GM12878 (cell line): ENCODE results near the gene PHGDH. TPM values are rescaled to one million over a fixed set of nuclear protein-coding genes. Genes with fewer than 3 reads are reported as not detected.

Experiments used
- ATAC-seq: fragments of 200-7000 bp; cut with Tn5 transposase; 3 replicates; pipeline ENCODE4 v1.9.1; 2020; ENCODE audit warnings: mild to moderate bottlenecking, moderate library complexity
- BruUV-seq: library from RNA; stranded (reverse); fragments of 400-500 nt; replicated peaks from 2 replicates; lab custom pipeline; 2021; lab: Mats Ljungman, UMichigan
- CTCF ChIA-PET: fragments of 300-600 bp; sonication (Branson Sonifier 250); formaldehyde crosslinking; extraction: SDS; loops from one replicate; lab custom pipeline; 2021; ENCODE audit warnings: inconsistent platforms; lab: Yijun Ruan, JAX
- POLR2A ChIA-PET: fragments of 350-600 bp; formaldehyde crosslinking; extraction: SDS; loops from one replicate; lab custom pipeline; 2021; ENCODE audit warnings: inconsistent platforms; lab: Charles Lee
- RAD21 ChIA-PET: fragments of 300-600 bp; sonication (Branson Sonifier 250); formaldehyde crosslinking; loops from one replicate; lab custom pipeline; 2023; ENCODE audit warnings: antibody characterized with exemption; ENCODE audit not compliant: unreplicated experiment; lab: Charles Lee
- SMC1A ChIA-PET: fragments of 300-600 bp; sonication (Branson Sonifier 250); formaldehyde crosslinking; loops from one replicate; lab custom pipeline; 2023; ENCODE audit not compliant: unreplicated experiment, uncharacterized antibody; lab: Charles Lee
- DNase-seq: peaks from one replicate; pipeline ENCODE4 v3.0.0-alpha.2; 2011; ENCODE audit warnings: low read depth, low spot score
- FAIRE-seq: peaks from 3 replicates; lab custom pipeline; 2011; peaks lifted over from hg19 to GRCh38; lab: Jason Lieb, UNC
- H2AFZ ChIP-seq: 2 replicates; pipeline ENCODE4 v1.6.0; 2011; ENCODE audit warnings: low read depth, low read length, control low read depth; ENCODE audit not compliant: control insufficient read depth
- H3K27ac ChIP-seq: 2 replicates; pipeline ENCODE4 v1.5.1; 2011; ENCODE audit warnings: control low read depth; ENCODE audit not compliant: control insufficient read depth, insufficient read depth
- H3K27me3 ChIP-seq, 2 experiments: replicated peaks in 1 of 2; 2 replicates each; pipeline versions ENCODE4 v1.6.0 to v1.6.1; 2011; ENCODE audit warnings: low read length in 1 of 2; ENCODE audit not compliant: control insufficient read depth in 2 of 2, insufficient read depth in 2 of 2
- H3K36me3 ChIP-seq, 2 experiments: 2 replicates each; pipeline ENCODE4 v1.5.1; 2011; ENCODE audit warnings: low read length in 1 of 2; ENCODE audit not compliant: control insufficient read depth in 2 of 2, insufficient read depth in 2 of 2
- H3K4me1 ChIP-seq: 2 replicates; pipeline ENCODE4 v1.6.1; 2011; ENCODE audit warnings: mild to moderate bottlenecking, low read length, moderate library complexity, mixed read lengths; ENCODE audit not compliant: control insufficient read depth, insufficient read depth
- H3K4me2 ChIP-seq: 2 replicates; pipeline ENCODE4 v1.6.0; 2011; ENCODE audit warnings: control low read depth; ENCODE audit not compliant: control insufficient read depth, insufficient read depth
- H3K4me3 ChIP-seq: fragments of 200-600 bp; sonication (generic); 2 replicates; pipeline ENCODE4 v1.5.1; 2016
- H3K79me2 ChIP-seq: 2 replicates; pipeline ENCODE4 v1.6.0; 2011; ENCODE audit warnings: low read length; ENCODE audit not compliant: control insufficient read depth, insufficient read depth
- H3K9ac ChIP-seq: 2 replicates; pipeline ENCODE4 v1.8.0; 2011; ENCODE audit warnings: low read length, control low read depth, mixed read lengths; ENCODE audit not compliant: control insufficient read depth, insufficient read depth
- H3K9me3 ChIP-seq: replicated peaks from 3 replicates; pipeline ENCODE4 v1.5.1; 2011; ENCODE audit warnings: mild to moderate bottlenecking, low read length; ENCODE audit not compliant: control insufficient read depth, insufficient read depth
- H4K20me1 ChIP-seq: 2 replicates; pipeline ENCODE4 v1.6.0; 2011; ENCODE audit not compliant: control insufficient read depth, insufficient read depth
- BCL11A ChIP-seq: IDR thresholded peaks from 2 replicates; pipeline ENCODE4 v1.6.1; 2011; ENCODE audit warnings: low read depth, low read length
- BRCA1 ChIP-seq: IDR thresholded peaks from 2 replicates; pipeline ENCODE4 v1.6.1; 2011; ENCODE audit warnings: low read depth, low read length, improper control_type of control experiment
- ETV6 ChIP-seq, 2 experiments: fragments of 450-650 bp in 1 of 2; IDR thresholded peaks in 1 of 2; conservative IDR thresholded peaks in 1 of 2; 2 replicates each; pipeline ENCODE4 v1.6.1; 2014; ENCODE audit warnings: antibody characterized with exemption in 1 of 2, borderline replicate concordance in 1 of 2, low read depth in 1 of 2, mild to moderate bottlenecking in 1 of 2, moderate library complexity in 1 of 2
- FOS ChIP-seq: IDR thresholded peaks from 3 replicates; pipeline ENCODE4 v1.6.1; 2011; ENCODE audit warnings: borderline replicate concordance; ENCODE audit not compliant: insufficient read length; ENCODE audit errors: extremely low read depth
- NR2C2 ChIP-seq: IDR thresholded peaks from 2 replicates; pipeline ENCODE4 v1.6.1; 2011; ENCODE audit warnings: borderline replicate concordance, low read depth; ENCODE audit not compliant: control insufficient read depth, insufficient read length
- POU2F2 ChIP-seq: IDR thresholded peaks from 3 replicates; pipeline ENCODE4 v1.6.1; 2011; ENCODE audit warnings: low read depth, mild to moderate bottlenecking, low read length, borderline replicate concordance
- RUNX3 ChIP-seq: IDR thresholded peaks from 2 replicates; pipeline ENCODE4 v1.6.1; 2012; ENCODE audit warnings: low read length, inconsistent platforms
- SIN3A ChIP-seq: IDR thresholded peaks from 2 replicates; pipeline ENCODE4 v1.6.1; 2012; ENCODE audit warnings: low read depth, low read length, improper control_type of control experiment
- SMAD1 ChIP-seq: fragments of 450-650 bp; IDR thresholded peaks from 2 replicates; pipeline ENCODE4 v1.6.1; 2018; ENCODE audit warnings: mild to moderate bottlenecking, low read depth; ENCODE audit not compliant: partially characterized antibody
- STAT3 ChIP-seq: IDR thresholded peaks from 2 replicates; pipeline ENCODE4 v1.6.1; 2011; ENCODE audit warnings: low read depth, low read length, improper control_type of control experiment
- YY1 ChIP-seq: IDR thresholded peaks from 2 replicates; pipeline ENCODE4 v1.6.1; 2011; ENCODE audit warnings: low read depth, mild to moderate bottlenecking, low read length
- WGBS: methylation state at CpG from one replicate; pipeline ENCODE4 v1.1.6; 2016; ENCODE audit warnings: low lambda C conversion rate; ENCODE audit not compliant: insufficient replicate concordance, insufficient coverage; ENCODE audit errors: missing lambda C conversion rate; 5-methylcytosine and 5-hydroxymethylcytosine counted together
- in situ Hi-C: fragments of 300-500 bp; cut with MboI; formaldehyde crosslinking; loops from 9 replicates; pipeline ENCODE4 v1.14.3; 2018; ENCODE audit warnings: mixed read lengths
- intact Hi-C: fragments of 100-400 bp; cut with micrococcal nuclease; formaldehyde crosslinking; loops from one replicate; pipeline ENCODE4 v1.14.2; 2022; ENCODE audit not compliant: unreplicated experiment
- polyA plus RNA-seq, 11 experiments: library from polyadenylated mRNA; depleted of rRNA in 4 of 11; unstranded in 6 of 11; stranded (reverse) in 5 of 11; fragments of >200 nt; fragmentation: Nextera tagmentation in 4 of 11; fragmentation: Illumina TruSeq in 1 of 11; extraction: Ambion mirVana in 4 of 11; extraction: Trizol in 1 of 11; gene quantifications; 1 replicate in 1 of 11; 2 replicates in 10 of 11; pipeline versions ENCODE4 v1.2.1 to v1.2.3, GENCODE V29; 2011 to 2016; ENCODE audit warnings: inconsistent platforms in 2 of 11, missing spikeins in 2 of 11, low read depth in 1 of 11
- total RNA-seq, 4 experiments: library from RNA; depleted of rRNA in 3 of 4; stranded (reverse); fragments of >200 nt in 3 of 4; fragmentation: Illumina TruSeq in 1 of 4; extraction: Trizol in 1 of 4; gene quantifications; 2 replicates each; pipeline versions ENCODE4 v1.2.1 to v1.2.3, GENCODE V29; 2013 to 2021
- TF ChIP-seq, protein P1 (sequence below): IDR thresholded peaks from 2 replicates; pipeline ENCODE4 v1.6.1; 2011; ENCODE audit warnings: mild to moderate bottlenecking, low read depth, low read length, moderate library complexity; ENCODE audit not compliant: insufficient replicate concordance
- TF ChIP-seq, protein P2 (sequence below): IDR thresholded peaks from 2 replicates; pipeline ENCODE4 v1.6.1; 2012; ENCODE audit warnings: mild to moderate bottlenecking, low read depth, low read length
- TF ChIP-seq, protein P3 (sequence below): fragments of 450-650 bp; IDR thresholded peaks from 2 replicates; pipeline ENCODE4 v1.6.1; 2017; ENCODE audit warnings: mild to moderate bottlenecking, low read depth, inconsistent platforms; ENCODE audit not compliant: poor library complexity, severe bottlenecking
- TF ChIP-seq, protein P4 (sequence below): IDR thresholded peaks from 2 replicates; pipeline ENCODE4 v1.6.1; 2011; ENCODE audit warnings: borderline replicate concordance, low read depth, mild to moderate bottlenecking, moderate library complexity, mixed read lengths, low read length; ENCODE audit not compliant: insufficient read depth; ENCODE audit errors: extremely low read length

Gene PHGDH
- total and polyA plus RNA-seq, 10 of the 15 experiments (the other 5 are each of a cell fraction or from before 2014, with no cell fraction given): 3.9 to 47.8 (median 25.9) TPM

DNA sequence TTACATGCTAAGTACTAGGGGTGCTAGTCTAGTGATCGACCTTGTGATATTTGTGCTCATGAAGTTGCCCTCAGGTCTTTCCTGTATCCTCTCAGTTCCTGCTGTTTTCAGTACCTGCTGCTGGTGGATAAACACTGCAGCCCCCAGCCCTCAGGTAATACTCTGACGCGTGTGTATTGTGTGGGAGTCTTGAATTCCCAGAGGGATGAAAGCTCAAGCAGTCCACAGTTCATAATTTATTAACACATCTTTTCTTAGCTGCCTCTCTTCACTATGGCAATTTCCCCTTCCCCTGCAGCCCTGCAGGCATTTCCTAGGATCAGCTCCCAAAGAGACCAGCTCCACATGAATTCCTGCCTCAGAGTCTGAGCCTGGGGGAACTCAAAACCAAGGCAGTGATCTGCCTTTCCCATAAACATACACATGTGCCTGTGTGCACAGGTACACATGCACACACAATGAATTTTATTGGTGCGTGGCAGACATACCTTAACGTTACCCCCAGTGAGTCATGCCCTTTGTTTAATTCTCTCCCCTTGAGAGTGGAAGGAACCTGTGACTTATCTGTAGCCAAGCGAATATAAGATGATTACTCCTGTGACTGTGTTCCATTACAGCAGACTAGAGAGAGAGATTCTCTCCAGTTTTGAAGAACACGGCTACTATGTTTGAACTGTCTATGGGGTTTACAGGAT is 71.0 kb downstream of the PHGDH start:
- WGBS: 17% methylated on average over 7 of the region's 7 CpGs
- DNase-seq (no peak), ATAC-seq (no peak), FAIRE-seq (no peak)
- H3K27me3 ChIP-seq: no peaks in the 10 kb centered on the region; a peak in 1 of 4 replicates
- ChIA-PET RAD21 (no interaction called here), POLR2A (no interaction called here), CTCF (no interaction called here), SMC1A (no interaction called here)
- H3K4me3 ChIP-seq: no peak overlapping the region
- BruUV-seq: no TSS peak
- in situ Hi-C loops (no loop called here), intact Hi-C loops (no loop called here)
- no peak overlapping the region for H3K27ac ChIP-seq
- no peaks in the 10 kb centered on the region for H3K36me3 ChIP-seq
- no peaks in the 10 kb centered on the region for H3K4me1 ChIP-seq
- no peaks in the 10 kb centered on the region for H3K9me3 ChIP-seq
- no peaks in the 10 kb centered on the region for H3K79me2 ChIP-seq
- H3K9ac ChIP-seq: no peak overlapping the region
- 0 out of 2 replicates have a peak, but pooled peaks cover 2% of the 10 kb centered on the region for H4K20me1 ChIP-seq
- H2AFZ ChIP-seq: no peak overlapping the region
- H3K4me2 ChIP-seq: no peak overlapping the region
- TF ChIP-seq YY1 (no peak), NR2C2 (no peak), ETV6 (conservative IDR thresholded peaks at IDR 0.05 in 1 of 2, IDR thresholded peaks at IDR 0.05 in 1 of 2; ENCODE audit: borderline replicate concordance in 1 of 2, low read depth in 1 of 2) (no peak), BRCA1 (no peak), POU2F2 (no peak), BCL11A (no peak), RUNX3 (no peak), FOS (no peak), SIN3A (no peak), SMAD1 (no peak), STAT3 (no peak)
- TF ChIP-seq, protein P1, sequence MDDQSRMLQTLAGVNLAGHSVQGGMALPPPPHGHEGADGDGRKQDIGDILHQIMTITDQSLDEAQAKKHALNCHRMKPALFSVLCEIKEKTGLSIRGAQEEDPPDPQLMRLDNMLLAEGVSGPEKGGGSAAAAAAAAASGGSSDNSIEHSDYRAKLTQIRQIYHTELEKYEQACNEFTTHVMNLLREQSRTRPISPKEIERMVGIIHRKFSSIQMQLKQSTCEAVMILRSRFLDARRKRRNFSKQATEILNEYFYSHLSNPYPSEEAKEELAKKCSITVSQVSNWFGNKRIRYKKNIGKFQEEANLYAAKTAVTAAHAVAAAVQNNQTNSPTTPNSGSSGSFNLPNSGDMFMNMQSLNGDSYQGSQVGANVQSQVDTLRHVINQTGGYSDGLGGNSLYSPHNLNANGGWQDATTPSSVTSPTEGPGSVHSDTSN: no peak
- TF ChIP-seq, protein P2, sequence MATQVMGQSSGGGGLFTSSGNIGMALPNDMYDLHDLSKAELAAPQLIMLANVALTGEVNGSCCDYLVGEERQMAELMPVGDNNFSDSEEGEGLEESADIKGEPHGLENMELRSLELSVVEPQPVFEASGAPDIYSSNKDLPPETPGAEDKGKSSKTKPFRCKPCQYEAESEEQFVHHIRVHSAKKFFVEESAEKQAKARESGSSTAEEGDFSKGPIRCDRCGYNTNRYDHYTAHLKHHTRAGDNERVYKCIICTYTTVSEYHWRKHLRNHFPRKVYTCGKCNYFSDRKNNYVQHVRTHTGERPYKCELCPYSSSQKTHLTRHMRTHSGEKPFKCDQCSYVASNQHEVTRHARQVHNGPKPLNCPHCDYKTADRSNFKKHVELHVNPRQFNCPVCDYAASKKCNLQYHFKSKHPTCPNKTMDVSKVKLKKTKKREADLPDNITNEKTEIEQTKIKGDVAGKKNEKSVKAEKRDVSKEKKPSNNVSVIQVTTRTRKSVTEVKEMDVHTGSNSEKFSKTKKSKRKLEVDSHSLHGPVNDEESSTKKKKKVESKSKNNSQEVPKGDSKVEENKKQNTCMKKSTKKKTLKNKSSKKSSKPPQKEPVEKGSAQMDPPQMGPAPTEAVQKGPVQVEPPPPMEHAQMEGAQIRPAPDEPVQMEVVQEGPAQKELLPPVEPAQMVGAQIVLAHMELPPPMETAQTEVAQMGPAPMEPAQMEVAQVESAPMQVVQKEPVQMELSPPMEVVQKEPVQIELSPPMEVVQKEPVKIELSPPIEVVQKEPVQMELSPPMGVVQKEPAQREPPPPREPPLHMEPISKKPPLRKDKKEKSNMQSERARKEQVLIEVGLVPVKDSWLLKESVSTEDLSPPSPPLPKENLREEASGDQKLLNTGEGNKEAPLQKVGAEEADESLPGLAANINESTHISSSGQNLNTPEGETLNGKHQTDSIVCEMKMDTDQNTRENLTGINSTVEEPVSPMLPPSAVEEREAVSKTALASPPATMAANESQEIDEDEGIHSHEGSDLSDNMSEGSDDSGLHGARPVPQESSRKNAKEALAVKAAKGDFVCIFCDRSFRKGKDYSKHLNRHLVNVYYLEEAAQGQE: no peak
- TF ChIP-seq, protein P3, sequence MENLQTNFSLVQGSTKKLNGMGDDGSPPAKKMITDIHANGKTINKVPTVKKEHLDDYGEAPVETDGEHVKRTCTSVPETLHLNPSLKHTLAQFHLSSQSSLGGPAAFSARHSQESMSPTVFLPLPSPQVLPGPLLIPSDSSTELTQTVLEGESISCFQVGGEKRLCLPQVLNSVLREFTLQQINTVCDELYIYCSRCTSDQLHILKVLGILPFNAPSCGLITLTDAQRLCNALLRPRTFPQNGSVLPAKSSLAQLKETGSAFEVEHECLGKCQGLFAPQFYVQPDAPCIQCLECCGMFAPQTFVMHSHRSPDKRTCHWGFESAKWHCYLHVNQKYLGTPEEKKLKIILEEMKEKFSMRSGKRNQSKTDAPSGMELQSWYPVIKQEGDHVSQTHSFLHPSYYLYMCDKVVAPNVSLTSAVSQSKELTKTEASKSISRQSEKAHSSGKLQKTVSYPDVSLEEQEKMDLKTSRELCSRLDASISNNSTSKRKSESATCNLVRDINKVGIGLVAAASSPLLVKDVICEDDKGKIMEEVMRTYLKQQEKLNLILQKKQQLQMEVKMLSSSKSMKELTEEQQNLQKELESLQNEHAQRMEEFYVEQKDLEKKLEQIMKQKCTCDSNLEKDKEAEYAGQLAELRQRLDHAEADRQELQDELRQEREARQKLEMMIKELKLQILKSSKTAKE: no peak
- TF ChIP-seq, protein P4, sequence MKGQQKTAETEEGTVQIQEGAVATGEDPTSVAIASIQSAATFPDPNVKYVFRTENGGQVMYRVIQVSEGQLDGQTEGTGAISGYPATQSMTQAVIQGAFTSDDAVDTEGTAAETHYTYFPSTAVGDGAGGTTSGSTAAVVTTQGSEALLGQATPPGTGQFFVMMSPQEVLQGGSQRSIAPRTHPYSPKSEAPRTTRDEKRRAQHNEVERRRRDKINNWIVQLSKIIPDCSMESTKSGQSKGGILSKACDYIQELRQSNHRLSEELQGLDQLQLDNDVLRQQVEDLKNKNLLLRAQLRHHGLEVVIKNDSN: no peak
